BE2C (cell line): ENCODE measurements around the gene GRID1.

ENCODE experiments used
- DNase-seq: peaks from one replicate; pipeline ENCODE4 v3.0.0-alpha.2; 2020
- H3K27me3 ChIP-seq: fragments of 250-450 bp; sonication (Bioruptor Pico); 2 replicates; pipeline ENCODE4 v1.5.1; 2020; ENCODE audit warnings: mild to moderate bottlenecking
- H3K36me3 ChIP-seq: fragments of 250-450 bp; sonication (Bioruptor Pico); 2 replicates; pipeline ENCODE4 v1.5.1; 2020; ENCODE audit warnings: mild to moderate bottlenecking
- H3K4me1 ChIP-seq: fragments of 250-450 bp; sonication (Bioruptor Pico); 2 replicates; pipeline ENCODE4 v1.5.1; 2020
- H3K4me3 ChIP-seq: 2 replicates; pipeline ENCODE4 v1.5.1; 2011; ENCODE audit warnings: low read depth, low read length
- H3K9me3 ChIP-seq: fragments of 250-450 bp; sonication (Bioruptor Pico); 2 replicates; pipeline ENCODE4 v1.5.1; 2020
- TF ChIP-seq, protein P1 (sequence below): IDR thresholded peaks from 2 replicates; pipeline ENCODE4 v1.5.1; 2012; ENCODE audit warnings: mild to moderate bottlenecking, low read depth, low read length

Gene GRID1

DNA sequence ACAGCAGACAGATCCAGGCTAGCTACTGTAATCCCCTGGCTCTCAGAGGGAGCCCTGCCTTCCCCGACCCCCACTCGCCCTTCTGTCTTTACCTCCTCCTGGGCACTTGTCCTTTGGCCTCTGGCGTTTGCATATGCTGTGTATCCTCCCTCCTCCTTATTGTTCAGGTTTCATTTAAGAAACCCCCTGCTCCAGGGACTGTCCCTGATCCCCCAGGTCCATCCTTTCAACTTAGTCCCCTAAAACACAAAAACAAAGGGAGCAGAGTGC is 25.7 kb downstream of the GRID1 start:
- no peak overlapping the region for H3K4me3 ChIP-seq
- TF ChIP-seq, protein P1, sequence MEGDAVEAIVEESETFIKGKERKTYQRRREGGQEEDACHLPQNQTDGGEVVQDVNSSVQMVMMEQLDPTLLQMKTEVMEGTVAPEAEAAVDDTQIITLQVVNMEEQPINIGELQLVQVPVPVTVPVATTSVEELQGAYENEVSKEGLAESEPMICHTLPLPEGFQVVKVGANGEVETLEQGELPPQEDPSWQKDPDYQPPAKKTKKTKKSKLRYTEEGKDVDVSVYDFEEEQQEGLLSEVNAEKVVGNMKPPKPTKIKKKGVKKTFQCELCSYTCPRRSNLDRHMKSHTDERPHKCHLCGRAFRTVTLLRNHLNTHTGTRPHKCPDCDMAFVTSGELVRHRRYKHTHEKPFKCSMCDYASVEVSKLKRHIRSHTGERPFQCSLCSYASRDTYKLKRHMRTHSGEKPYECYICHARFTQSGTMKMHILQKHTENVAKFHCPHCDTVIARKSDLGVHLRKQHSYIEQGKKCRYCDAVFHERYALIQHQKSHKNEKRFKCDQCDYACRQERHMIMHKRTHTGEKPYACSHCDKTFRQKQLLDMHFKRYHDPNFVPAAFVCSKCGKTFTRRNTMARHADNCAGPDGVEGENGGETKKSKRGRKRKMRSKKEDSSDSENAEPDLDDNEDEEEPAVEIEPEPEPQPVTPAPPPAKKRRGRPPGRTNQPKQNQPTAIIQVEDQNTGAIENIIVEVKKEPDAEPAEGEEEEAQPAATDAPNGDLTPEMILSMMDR = no peak
- no peaks in the 10 kb centered on the region for H3K9me3 ChIP-seq
- H3K36me3 ChIP-seq = no peaks in the 10 kb centered on the region
- no peak for DNase-seq
- H3K27me3 ChIP-seq = no peaks in the 10 kb centered on the region
- H3K4me1 ChIP-seq = peaks cover 36% of the 10 kb centered on the region

DNA sequence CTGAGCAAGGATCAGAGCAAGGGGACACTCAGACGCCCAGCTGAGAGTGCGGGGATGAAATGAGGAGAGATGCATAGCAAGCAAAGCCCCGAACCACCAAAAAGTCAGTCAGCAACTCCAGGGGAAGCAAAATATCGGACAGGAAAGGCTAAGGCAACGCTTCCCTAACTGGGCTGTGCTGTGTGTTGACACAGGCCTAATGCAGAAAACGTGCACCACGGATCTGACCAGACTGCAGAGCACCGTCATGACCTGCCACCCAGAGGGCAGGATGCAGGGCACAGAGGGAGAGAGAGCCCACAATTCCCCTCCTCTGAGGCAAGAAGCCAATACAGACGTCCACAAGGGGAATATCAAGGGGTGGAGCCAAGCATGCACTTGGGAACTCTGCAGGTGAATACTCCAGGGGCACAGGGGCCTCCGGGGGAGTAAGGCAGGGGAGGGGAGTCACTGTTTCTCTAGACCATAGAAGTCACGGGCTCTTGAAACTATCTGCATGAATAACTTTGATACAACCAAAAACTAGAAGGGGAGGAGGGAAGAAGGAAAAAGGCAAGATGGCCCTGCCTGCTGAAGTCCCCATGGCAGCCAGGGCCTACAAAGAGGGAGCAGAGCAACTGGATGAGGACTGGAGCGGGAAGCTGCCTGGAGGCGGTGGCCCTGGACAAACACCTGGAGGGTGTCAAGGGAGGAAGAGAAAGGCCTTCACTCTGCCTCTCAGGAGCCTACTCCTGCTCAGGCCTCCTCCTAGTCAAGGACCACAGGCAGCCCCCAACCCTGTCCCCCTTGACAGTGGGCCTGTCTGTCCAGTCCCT is 26.2 kb downstream of the GRID1 start:
- Histone ChIP-seq H3K4me1 (peaks cover 31% of the 10 kb centered on the region), H3K4me3 (no peak overlapping the region), H3K27me3 (no peaks in the 10 kb centered on the region), H3K9me3 (no peaks in the 10 kb centered on the region), H3K36me3 (no peaks in the 10 kb centered on the region)
- no peak for DNase-seq
- TF ChIP-seq, protein P1 = no peak

DNA sequence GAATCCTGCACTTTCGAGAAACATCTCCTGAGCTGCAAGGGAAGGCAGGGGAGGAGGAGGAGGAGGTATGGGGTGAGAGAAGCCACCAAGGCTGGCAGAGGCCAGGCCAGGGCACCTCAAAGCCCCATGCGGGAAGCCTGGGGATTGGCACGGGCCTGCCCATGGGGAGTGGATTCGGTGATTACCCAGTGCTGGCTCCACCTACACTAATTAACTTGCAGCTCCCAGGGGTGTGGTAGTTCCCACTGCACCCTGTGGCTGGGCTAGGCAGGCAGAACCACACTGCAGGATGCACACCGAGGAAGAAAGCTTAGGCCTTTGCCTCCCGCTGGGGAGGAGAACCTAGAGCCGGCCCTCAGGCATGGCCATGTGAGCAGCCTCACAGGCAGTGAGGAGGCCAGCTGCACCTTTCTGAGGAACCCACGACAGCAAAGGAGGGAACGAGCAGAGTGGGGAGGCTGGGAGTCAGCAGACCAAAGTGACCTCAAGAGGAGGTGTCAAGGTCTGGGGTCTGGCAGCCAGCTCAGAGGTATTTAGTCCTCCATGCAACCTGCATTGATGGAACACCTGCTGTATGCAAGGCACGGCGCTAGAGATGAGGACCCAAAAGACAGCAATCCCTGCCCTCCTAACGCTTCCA is 27.2 kb downstream of the GRID1 start:
- no peak overlapping the region for H3K4me3 ChIP-seq
- H3K9me3 ChIP-seq = no peaks in the 10 kb centered on the region
- H3K4me1 ChIP-seq = peaks cover 25% of the 10 kb centered on the region
- DNase-seq = no peak
- no peaks in the 10 kb centered on the region for H3K36me3 ChIP-seq
- no peaks in the 10 kb centered on the region for H3K27me3 ChIP-seq
- TF ChIP-seq, protein P1 = no peak

DNA sequence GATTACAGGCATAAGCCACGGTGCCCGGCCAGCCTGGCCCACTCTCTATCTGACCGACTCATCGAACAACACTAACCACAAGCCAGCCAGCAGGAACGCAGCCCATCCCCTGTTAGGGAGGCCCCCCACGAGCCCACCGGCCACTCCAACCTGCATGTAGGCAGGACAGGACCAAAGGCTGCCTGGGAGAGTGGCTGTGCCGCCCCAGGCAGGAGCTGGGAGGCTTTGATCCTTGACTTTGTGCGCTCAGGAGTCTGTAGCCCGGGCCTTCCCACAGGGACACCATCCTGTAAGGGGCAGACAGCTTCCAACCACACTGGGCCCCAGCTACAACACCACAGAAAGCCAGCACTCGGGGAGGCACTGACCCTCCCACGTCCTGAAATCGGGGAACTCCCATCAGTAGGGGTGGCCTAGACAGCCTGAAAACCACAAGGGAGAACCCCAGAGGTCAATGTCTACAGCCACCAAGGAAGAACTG is 29.4 kb downstream of the GRID1 start:
- Histone ChIP-seq H3K4me1 (peaks cover 18% of the 10 kb centered on the region), H3K9me3 (no peaks in the 10 kb centered on the region), H3K27me3 (no peaks in the 10 kb centered on the region), H3K4me3 (no peak overlapping the region), H3K36me3 (no peaks in the 10 kb centered on the region)
- no peak for DNase-seq
- TF ChIP-seq, protein P1 = no peak

DNA sequence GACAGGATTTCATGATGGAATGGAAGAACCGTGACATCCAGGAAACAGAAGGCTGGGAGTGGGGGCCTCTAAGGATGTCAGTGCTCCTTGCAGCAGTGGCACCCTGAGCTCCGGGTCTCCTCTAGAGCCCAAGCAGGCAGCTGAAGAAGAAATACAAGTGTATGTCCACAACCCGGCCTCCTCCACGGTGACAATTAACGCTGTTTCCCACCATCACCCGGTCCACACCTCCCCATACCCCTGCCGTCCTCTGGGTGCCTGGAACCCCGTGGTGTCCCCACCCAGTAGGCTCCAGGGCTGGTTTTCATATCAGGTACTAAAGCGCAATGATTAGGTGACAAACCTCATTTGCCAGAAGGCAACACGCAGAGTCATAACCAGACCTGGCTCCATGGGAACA is 30.3 kb downstream of the GRID1 start:
- no peak for DNase-seq
- H3K4me1 ChIP-seq = peaks cover 21% of the 10 kb centered on the region
- H3K36me3 ChIP-seq = no peaks in the 10 kb centered on the region
- H3K9me3 ChIP-seq = no peaks in the 10 kb centered on the region
- no peak overlapping the region for H3K4me3 ChIP-seq
- TF ChIP-seq, protein P1 = no peak
- no peaks in the 10 kb centered on the region for H3K27me3 ChIP-seq

DNA sequence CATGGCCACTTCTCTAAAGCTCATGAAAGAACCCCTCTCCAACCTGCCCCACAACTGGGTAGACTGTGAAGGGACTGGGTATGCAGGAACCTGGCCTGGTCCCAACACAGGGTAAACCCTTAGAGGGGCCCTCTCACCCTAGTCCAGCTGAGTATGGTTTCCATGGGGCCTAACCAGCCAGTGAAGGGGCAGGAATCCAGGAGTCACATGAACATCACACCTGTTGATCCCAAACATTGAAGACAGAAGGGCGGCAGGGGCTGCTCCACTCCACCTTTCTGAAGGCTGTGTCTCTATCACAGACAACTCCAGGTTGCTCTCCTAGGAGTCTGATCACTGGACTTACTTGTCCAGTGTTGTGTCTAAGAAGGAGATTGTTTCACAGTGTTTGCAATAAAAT is 30.8 kb downstream of the GRID1 start:
- Histone ChIP-seq H3K9me3 (no peaks in the 10 kb centered on the region), H3K4me3 (no peak overlapping the region), H3K4me1 (peaks cover 23% of the 10 kb centered on the region), H3K36me3 (no peaks in the 10 kb centered on the region), H3K27me3 (no peaks in the 10 kb centered on the region)
- TF ChIP-seq, protein P1 = no peak
- DNase-seq = no peak
